Posterior vena cava (tissue), 2 donors: ENCODE results near the gene DDRGK1. TPM values are rescaled to one million over a fixed set of nuclear protein-coding genes. Genes with fewer than 3 reads are reported as not detected.
"Not testable (repeated sequence)": the region's sequence is repeated elsewhere in the genome, so short reads cannot be mapped to it uniquely, and the experiment has no call there.

ENCODE experiments used
- DNase-seq: peaks from one replicate; pipeline ENCODE4 v3.0.0-alpha.2; 2020; ENCODE audit warnings: low spot score
- intact Hi-C, 2 donors: fragments of 100-400 bp; cut with DNase I; formaldehyde crosslinking; loops; one replicate each; pipeline versions ENCODE4 v1.14.1 to v1.14.2; 2022 to 2023
- total RNA-seq, 2 donors: library from RNA; stranded (reverse); fragmentation: NEBNext Ultra II Directional; extraction: Animal tissue kit (Norgen Biotek cat#: 25700); gene quantifications; one replicate each; pipeline ENCODE4 v1.2.1, GENCODE V29; 2021
- donor health status: DM: yes; HTN: yes; CAD: no.
- donor health status: DM: yes; HTN: yes; CAD: no.

The DDRGK1 gene
- total RNA-seq, 2 donors from 2014 or later: 38.3 to 38.6 TPM

- intact Hi-C loops: no loop called here
- DNase-seq: no peak
These were observed 46.7 kb downstream of the DDRGK1 start for GRCh38 chr20:3157817-3158216.

DNA sequence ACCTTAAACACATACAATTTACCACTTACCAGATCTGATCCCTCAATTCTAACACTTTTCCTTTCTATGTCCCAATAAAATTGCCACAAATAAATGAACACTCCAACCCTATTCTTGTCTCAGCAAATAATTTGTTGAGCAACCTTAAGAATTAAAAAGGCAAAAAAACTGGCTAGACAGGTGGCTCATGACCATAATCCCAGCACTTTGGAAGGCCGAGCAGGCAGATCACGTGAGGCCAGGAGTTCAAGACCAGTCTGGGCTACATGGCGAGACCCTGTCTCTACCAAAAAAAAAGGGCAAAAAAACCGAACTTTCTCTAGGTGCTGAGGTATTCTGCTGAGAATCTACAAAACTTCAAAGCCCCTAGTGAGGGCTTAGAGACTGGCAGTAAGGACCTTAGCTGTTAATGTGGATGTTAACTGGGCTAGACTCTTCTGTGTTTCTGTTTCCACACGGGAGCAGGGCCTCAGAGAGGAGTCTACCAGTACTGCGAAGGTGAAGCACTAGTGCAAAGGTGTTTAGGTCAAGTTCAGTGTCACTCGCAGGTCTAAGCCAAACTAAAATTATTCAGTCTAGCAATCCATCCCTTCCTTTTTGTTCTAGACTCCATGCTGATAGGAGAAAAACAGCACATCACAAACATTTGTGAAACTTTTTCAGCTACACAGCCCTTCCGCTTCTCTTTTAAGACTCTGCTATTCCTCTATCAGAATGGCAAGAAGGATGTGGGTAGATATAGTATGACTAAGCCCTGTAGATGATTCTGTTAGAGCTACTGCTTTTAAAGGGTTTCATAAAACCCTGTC is 47.5 kb downstream of the DDRGK1 start:
- no peak for DNase-seq
- intact Hi-C loops: no loop called here

- DNase-seq, intact Hi-C loops: not testable (repeated sequence)
These were observed 52.3 kb downstream of the DDRGK1 start for GRCh38 chr20:3152057-3152644.

DNA sequence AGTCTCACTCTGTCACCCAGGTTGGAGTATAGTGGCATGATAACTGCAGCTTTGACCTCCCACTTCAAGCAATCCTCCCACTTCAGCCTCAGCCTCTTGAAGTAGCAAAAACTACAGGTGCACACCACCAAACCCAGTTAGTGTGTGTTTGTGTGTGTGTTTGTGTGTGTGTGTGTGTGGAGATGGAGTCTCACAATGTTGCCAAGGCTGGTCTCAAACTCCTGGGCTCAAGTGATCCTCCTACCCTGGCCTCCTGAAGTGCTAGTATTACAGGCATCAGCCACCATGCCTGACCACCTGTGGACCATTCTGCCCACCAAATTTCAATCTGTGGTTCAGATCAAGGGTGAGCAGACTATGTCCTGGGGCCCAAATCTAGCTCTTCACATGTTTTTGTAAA is 53.6 kb downstream of the DDRGK1 start:
- DNase-seq: no peak
- intact Hi-C loops: no loop called here

DNA sequence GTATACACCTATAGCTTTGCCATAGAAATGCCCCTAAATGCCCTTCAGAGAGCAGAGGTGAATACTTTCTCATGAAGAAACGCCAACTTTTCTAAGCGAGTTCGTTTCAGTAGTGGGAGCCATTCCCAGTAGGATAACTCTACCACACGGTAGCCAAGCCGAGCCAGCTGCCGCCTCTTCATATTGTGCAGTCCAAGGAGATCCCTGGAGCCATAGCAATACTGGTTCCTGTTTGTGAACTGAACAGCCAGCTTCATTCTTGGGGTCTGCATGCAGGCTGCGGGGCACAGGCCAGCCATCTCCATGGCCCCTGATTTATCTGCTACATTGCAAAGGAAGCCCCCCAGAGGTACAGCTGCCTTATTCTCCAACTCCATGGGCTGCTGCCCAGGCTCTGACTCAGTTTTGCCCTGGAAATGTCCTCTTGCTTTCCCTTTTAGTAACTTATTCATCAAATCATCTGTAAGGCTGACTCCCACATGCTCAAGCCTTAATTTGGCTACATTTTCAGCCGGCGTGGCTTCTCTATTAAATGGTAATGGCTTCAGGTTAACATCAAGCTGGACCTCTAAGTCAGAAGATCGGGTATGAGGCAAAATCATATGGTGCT is 57.6 kb downstream of the DDRGK1 start:
- no peak for DNase-seq
- intact Hi-C loops: no loop called here

GRCh38 chr20:3141757-3142156 is 62.7 kb downstream of the DDRGK1 start:
- no peak for DNase-seq
- intact Hi-C loops: no loop called here

Other genes with a start within 250 kb of the DDRGK1 start
- under 1 TPM in 1 of 2 donors, not detected in 1; 0.43 TPM for gene GNRH2, start 161.1 kb downstream of the DDRGK1 start, total RNA-seq
- gene MRPS26, start 158.6 kb downstream of the DDRGK1 start, total RNA-seq: 10 to 100 TPM; 22.4 to 26.2 TPM
- not detected for gene OXT, start 133.1 kb downstream of the DDRGK1 start, total RNA-seq
- not detected for gene AVP, start 120.0 kb downstream of the DDRGK1 start, total RNA-seq
- 10 to 100 TPM in 1 of 2 donors, 1 to 10 TPM in 1; 9.2 to 10.6 TPM for gene FASTKD5, start 44.8 kb downstream of the DDRGK1 start, total RNA-seq
- 1 to 10 TPM; 5.2 to 6.2 TPM for gene UBOX5, start 44.8 kb downstream of the DDRGK1 start, total RNA-seq
- gene LZTS3, start 31.1 kb downstream of the DDRGK1 start, total RNA-seq: 1 to 10 TPM; 4.2 to 8.0 TPM
- gene ITPA, start 4.8 kb upstream of the DDRGK1 start, total RNA-seq: 10 to 100 TPM; 31.1 to 33.7 TPM
- gene SLC4A11, start 34.5 kb upstream of the DDRGK1 start, total RNA-seq: 1 to 10 TPM in 1 of 2 donors, under 1 TPM in 1; 0.38 to 1.1 TPM
- 10 to 100 TPM; 21.3 to 29.0 TPM for gene DNAAF9, start 203.0 kb upstream of the DDRGK1 start, total RNA-seq